ENCODE data around the gene CCDC85C.

DNA sequence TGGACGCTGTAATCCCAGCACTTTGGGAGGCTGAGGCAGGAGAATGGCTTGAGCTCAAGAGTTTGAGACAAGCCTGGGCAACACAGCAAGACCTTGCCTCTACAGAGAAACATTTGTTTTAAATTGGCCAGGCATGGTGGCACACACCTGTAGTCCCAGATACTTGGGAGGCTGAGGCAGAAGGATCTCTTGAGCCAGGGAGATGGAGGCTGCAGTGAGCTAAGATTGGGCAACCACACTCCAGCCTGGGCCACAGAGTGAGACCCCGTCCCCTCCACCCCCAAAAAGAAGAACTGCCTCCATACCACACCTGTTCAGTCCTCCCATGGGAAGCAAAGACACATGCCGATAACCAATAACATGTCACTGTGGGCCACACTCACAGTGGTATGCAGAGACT is 19.2 kb downstream of the CCDC85C start:
- TF ChIP-seq, protein P1, sequence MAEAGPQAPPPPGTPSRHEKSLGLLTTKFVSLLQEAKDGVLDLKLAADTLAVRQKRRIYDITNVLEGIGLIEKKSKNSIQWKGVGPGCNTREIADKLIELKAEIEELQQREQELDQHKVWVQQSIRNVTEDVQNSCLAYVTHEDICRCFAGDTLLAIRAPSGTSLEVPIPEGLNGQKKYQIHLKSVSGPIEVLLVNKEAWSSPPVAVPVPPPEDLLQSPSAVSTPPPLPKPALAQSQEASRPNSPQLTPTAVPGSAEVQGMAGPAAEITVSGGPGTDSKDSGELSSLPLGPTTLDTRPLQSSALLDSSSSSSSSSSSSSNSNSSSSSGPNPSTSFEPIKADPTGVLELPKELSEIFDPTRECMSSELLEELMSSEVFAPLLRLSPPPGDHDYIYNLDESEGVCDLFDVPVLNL (CRISPR knock-in tag; IDR thresholded peaks at IDR 0.05; ENCODE audit: borderline replicate concordance, low read depth) = no peak
- no peak for TF ChIP-seq TEAD4 (CRISPR knock-in tag; IDR thresholded peaks at IDR 0.05)
- TF ChIP-seq, protein P2, sequence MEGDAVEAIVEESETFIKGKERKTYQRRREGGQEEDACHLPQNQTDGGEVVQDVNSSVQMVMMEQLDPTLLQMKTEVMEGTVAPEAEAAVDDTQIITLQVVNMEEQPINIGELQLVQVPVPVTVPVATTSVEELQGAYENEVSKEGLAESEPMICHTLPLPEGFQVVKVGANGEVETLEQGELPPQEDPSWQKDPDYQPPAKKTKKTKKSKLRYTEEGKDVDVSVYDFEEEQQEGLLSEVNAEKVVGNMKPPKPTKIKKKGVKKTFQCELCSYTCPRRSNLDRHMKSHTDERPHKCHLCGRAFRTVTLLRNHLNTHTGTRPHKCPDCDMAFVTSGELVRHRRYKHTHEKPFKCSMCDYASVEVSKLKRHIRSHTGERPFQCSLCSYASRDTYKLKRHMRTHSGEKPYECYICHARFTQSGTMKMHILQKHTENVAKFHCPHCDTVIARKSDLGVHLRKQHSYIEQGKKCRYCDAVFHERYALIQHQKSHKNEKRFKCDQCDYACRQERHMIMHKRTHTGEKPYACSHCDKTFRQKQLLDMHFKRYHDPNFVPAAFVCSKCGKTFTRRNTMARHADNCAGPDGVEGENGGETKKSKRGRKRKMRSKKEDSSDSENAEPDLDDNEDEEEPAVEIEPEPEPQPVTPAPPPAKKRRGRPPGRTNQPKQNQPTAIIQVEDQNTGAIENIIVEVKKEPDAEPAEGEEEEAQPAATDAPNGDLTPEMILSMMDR (IDR thresholded peaks at IDR 0.05) = no peak
- TF ChIP-seq MAX (CRISPR knock-in tag; IDR thresholded peaks at IDR 0.05) = no peak
- TF ChIP-seq, protein P3, sequence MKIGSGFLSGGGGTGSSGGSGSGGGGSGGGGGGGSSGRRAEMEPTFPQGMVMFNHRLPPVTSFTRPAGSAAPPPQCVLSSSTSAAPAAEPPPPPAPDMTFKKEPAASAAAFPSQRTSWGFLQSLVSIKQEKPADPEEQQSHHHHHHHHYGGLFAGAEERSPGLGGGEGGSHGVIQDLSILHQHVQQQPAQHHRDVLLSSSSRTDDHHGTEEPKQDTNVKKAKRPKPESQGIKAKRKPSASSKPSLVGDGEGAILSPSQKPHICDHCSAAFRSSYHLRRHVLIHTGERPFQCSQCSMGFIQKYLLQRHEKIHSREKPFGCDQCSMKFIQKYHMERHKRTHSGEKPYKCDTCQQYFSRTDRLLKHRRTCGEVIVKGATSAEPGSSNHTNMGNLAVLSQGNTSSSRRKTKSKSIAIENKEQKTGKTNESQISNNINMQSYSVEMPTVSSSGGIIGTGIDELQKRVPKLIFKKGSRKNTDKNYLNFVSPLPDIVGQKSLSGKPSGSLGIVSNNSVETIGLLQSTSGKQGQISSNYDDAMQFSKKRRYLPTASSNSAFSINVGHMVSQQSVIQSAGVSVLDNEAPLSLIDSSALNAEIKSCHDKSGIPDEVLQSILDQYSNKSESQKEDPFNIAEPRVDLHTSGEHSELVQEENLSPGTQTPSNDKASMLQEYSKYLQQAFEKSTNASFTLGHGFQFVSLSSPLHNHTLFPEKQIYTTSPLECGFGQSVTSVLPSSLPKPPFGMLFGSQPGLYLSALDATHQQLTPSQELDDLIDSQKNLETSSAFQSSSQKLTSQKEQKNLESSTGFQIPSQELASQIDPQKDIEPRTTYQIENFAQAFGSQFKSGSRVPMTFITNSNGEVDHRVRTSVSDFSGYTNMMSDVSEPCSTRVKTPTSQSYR (CRISPR knock-in tag; IDR thresholded peaks at IDR 0.05) = no peak
- TF ChIP-seq RELA (CRISPR knock-in tag; IDR thresholded peaks at IDR 0.05; ENCODE audit: borderline replicate concordance) = no peak
- TF ChIP-seq MLX (CRISPR knock-in tag; IDR thresholded peaks at IDR 0.05) = no peak
- TF ChIP-seq E2F1 (CRISPR knock-in tag; IDR thresholded peaks at IDR 0.05) = no peak
- TF ChIP-seq CREB1 (CRISPR knock-in tag; IDR thresholded peaks at IDR 0.05) = no peak
